Stimulated activated CD4-positive, alpha-beta T cell treated with anti-CD3 and anti-CD28 coated beads, TNF-alpha, amount 100 ng/mL, for 1 hour (primary cell): ENCODE measurements around the gene PALB2.
"Not testable (repeated sequence)": the region's sequence is repeated elsewhere in the genome, so short reads cannot be mapped to it uniquely, and the experiment has no call there.

Experiments used
- DNase-seq, 3 donors: peaks; one replicate each; pipeline ENCODE4 v3.0.0-alpha.2; 2020; ENCODE audit warnings: low read depth in 3 of 3, low spot score in 1 of 3

PALB2 gene

GRCh38 chr16:23650674-23651416, 9.7 kb upstream of the PALB2 start:
- no peak for DNase-seq

- DNase-seq: no peak
Observed at GRCh38 chr16:23642246-23642774, 1.2 kb upstream of the PALB2 start.

GRCh38 chr16:23640615-23640930, 537 bp downstream of the PALB2 start:
- no peak for DNase-seq

- DNase-seq: no peak
Observed at GRCh38 chr16:23635958-23636357, 5.2 kb downstream of the PALB2 start.

GRCh38 chr16:23634461-23635036, 6.6 kb downstream of the PALB2 start:
- no peak for DNase-seq

- not testable (repeated sequence) for DNase-seq
Observed at GRCh38 chr16:23631874-23632273, 9.2 kb downstream of the PALB2 start.

- no peak for DNase-seq
Observed at GRCh38 chr16:23629516-23629915, 11.6 kb downstream of the PALB2 start.

GRCh38 chr16:23624092-23624491, 17.0 kb downstream of the PALB2 start:
- no peak for DNase-seq

- DNase-seq: no peak
Observed at GRCh38 chr16:23615805-23616204, 25.3 kb downstream of the PALB2 start.

- DNase-seq: no peak
Observed at GRCh38 chr16:23611936-23612335, 29.2 kb downstream of the PALB2 start.

- not testable (repeated sequence) for DNase-seq
Observed at GRCh38 chr16:23610905-23611304, 30.2 kb downstream of the PALB2 start.

GRCh38 chr16:23609929-23610328, 31.2 kb downstream of the PALB2 start:
- DNase-seq: no peak

GRCh38 chr16:23608194-23608593, 32.9 kb downstream of the PALB2 start:
- DNase-seq: no peak

GRCh38 chr16:23607726-23608125, 33.4 kb downstream of the PALB2 start:
- DNase-seq: no peak

- no peak for DNase-seq
Observed at GRCh38 chr16:23597003-23597756, 43.9 kb downstream of the PALB2 start.

- peak; percentile 62 to 94 (median 79) for DNase-seq
Observed at GRCh38 chr16:23595951-23596720, 45.0 kb downstream of the PALB2 start, which contains the start of gene NDUFAB1. Gene NDUFAB1 (minus strand): TSS chr16:23596316. CDS start chr16:23596290, 26 bp downstream.

- no peak for DNase-seq
Observed at GRCh38 chr16:23595246-23595950, 45.7 kb downstream of the PALB2 start.

- DNase-seq: no peak
Observed at GRCh38 chr16:23594186-23594585, 46.9 kb downstream of the PALB2 start.

- no peak for DNase-seq
Observed at GRCh38 chr16:23590181-23590580, 50.9 kb downstream of the PALB2 start.

- no peak for DNase-seq
Observed at GRCh38 chr16:23587726-23588125, 53.4 kb downstream of the PALB2 start.
